Stimulated activated CD4-positive, alpha-beta T cell treated with anti-CD3 and anti-CD28 coated beads, Interleukin-15, amount 100 ng/mL, for 48 hours (primary cell): Measurements from ENCODE around the gene TIGD4.

Experiments
- DNase-seq, 2 donors: peaks; one replicate each; pipeline ENCODE4 v3.0.0-alpha.2; 2020; ENCODE audit warnings: low read depth in 2 of 2

TIGD4 gene

DNA sequence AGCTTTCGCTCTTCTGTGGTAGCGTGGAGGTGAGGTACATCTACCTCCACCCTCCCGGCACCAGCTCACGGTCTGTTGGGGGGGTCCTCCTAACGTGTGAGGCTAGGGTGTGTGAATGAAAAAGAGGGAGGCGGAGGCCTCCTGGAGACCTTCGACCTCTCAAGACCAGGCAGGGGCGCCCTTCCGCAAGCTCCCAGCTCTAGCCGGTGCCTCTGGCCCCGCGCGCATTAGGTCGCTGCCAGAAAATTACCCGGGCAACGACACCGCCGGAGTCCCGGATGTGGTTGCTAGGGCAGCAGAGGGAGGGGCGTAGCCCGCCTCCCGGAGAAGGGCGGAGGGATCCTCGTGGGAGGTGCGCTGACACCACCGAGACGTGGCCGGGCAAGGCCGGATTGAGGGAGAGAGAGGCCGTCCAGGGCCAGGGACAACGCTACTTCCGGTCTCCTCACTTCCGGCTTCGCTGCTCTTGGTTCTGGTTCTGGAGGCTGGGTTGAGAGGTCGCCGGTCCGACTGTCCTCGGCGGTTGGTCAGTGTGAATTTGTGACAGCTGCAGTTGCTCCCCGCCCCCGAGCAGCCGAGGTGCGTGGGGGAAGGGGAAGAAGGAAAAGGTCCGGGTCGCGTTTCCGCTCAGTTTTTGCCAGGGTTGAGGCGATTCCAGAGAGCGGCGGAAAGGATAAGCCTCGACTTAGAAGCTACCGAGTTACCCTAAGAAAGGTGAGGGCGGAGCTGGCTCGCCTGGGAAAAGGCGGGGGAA is at the start of gene TIGD4, which contains the start of gene ARFIP1:
Gene TIGD4 (minus strand): TSS at position 218 of the 754 bp plus-strand sequence. CDS start 8,726 bp downstream, outside the sequence.
Gene ARFIP1 (plus strand): TSS at position 442 of the 754 bp plus-strand sequence. CDS start 49,680 bp downstream, outside the sequence.
- DNase-seq = peak; percentile 91

DNA sequence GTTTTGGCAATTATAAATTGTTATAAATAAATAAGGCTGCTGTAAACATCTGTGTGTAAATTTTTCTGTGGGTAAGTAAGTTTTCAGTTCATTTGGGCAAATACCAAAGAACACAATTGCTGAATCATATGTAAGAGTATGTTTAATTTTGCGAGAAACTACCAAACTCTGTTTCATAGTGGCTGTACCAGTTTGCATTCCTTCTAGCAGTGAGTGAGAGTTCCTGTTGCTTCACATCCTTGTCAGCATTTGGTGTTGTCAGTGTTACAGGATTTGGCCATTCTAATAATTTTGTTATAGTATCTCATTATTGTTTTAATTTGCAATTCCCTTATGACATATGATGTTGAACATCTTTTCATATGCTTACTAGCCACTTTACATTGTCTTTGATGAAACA is 48.6 kb upstream of the TIGD4 start:
- no peak for DNase-seq

DNA sequence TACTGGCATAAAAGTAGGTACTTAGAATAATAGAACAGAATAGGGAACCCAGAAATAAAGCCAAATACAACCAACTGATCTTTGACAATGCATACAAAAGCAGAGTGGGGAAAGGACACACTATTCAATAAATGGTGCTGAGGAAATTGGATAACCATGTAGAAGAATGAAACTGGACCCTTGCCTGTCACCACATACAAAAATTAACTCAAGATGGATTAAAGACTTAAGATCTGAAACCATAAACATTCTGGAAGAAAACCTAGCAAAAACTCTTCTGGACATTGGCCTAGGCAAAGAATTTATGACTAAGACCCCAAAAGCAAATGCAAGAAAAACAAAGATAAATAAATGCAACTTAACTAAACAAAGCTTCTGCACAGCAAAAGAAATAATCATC is 45.8 kb upstream of the TIGD4 start:
- DNase-seq = no peak

DNA sequence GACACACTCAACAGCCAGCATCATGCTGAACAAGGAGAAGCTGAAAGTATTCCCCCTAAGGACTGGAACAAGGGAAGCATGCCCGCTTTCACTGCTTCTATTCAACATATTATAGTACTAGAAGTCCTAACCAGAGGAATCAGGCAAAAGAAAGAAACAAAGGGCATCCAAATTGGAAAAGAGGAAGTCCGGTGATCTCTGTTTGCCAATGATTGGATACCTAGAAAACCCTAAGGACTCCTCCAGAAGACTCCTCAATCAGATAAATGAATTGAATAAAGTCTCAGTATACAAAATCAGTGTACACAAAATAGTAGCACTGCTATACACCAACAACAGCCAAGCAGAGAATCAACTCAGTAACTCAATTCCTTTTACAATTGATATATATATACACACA is 45.0 kb upstream of the TIGD4 start:
- DNase-seq = no peak

DNA sequence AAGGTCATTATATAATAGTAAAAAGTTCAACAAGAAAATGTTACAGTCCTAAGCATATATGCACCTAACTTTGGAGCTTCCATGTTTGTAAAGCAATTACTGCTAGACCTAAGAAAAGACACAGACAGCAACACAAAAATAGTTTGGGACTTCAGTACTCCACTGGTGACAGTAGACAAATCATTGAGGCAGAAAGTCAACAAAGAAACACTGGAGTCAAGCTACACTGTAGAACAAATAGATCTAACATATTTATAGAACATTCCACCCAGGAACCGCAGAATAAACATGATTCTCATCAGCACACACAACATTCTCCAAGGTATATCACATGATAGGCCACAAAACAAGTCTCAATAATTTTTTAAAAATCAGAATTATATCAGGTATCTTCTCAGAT is 42.8 kb upstream of the TIGD4 start:
- DNase-seq = no peak

DNA sequence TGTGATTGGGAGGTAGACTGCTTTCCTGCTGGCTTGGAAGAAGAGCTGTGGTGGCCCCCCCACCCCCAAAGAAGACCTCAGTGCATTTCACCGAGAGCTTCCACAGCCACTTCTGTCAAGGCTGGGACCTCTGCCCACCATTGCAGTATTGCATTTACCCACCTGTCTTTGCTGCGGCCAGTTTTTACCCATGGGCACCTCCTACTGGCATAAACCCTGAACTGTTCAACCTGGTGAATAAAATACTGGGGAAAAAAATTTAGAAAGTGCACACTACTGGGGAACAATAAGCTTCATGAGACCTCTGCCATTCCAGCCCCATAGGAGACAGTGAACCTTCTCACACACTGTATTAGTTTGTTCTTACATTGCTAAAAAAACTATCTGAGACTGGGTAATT is 40.5 kb upstream of the TIGD4 start:
- no peak for DNase-seq

DNA sequence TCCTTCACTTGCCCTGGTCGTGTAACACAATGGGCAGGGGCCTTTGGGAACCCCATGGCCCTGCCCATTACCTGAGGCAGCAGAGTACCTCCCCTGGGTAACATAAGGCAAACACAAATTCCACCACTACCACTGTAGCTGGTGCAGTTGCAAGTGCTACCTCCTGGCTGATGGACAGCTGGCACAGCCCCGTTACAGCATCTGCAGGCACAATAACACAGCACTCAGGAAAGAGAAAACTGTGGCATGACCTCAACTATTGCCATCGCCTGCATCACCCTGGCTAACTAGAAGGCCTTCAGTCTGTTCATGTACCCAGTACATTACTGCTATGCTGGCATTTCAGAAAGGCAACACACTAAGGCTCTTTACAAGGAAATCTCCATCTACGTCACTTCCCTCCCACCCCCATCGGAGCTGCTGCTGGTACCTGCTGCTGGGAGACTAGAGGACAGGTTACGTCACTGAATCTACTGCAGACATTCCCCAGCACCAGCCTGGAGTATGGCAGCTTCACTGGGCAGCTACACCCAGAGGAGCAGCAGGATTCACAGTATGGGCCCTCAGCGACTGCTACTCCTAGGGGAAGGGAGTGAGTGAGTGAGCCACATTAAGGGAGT is 39.6 kb upstream of the TIGD4 start:
- DNase-seq = no peak

DNA sequence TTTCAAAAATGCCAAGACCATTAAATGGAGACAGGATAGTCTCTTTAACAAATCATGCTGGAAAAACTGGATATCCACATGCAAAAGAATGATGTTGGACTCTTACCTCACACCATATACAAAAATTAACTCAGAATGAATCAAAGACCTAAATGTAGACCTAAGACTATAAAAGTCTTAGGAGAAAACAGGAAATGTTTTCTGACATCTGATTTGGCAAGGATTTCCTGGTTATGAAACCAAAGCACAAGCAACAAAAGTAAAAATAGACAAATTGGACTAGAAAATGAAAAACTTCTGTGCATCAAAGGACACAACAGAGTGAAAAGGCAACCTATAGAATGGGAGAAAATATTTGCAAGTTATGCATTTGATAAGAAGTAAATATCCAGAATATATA is 37.8 kb upstream of the TIGD4 start:
- DNase-seq = no peak

DNA sequence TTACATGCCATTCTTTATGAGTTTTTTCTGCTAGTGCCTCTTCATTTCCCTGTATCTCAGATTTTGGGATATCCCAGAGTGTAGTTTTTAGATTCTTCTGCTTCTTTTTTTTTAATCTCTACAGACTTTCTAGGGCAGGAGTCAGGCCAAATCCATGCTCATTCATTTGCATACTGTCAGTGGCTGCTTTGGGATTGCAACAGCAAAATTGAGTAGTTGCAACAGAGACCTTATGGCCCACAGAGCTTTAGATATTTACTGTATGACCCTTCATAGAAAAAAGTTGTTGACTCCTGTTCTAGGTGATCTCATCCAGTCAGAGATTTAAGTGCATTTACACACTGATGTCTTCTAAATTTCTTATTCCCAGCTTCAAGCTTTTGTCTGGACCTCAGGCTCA is 35.5 kb upstream of the TIGD4 start:
- DNase-seq = no peak

DNA sequence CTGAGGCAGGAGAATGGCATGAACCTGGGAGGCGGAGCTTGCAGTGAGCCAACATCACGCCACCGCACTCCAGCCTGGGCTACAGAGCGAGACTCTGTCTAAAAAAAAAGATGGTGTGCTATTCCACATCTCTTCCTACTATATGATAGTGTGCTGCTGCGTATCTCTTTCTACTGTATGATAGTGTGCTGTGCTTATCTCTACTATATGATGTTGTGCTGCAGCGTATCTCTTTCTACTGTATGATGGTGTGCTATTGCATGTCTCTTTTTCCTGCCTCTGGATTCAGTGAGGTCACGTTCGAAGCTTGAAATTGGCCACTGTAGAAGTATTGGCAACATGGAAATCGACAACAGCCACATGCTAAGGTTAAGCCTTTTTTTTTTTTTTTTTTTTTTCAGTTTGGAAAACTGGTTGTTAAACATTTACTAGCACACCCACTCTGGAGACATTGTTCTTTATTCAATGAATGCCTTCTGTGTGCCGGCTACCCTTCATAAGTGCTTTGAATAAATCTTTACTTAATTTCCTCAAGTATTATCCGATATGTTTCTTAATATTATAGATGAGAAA is 31.3 kb upstream of the TIGD4 start:
- no peak for DNase-seq

DNA sequence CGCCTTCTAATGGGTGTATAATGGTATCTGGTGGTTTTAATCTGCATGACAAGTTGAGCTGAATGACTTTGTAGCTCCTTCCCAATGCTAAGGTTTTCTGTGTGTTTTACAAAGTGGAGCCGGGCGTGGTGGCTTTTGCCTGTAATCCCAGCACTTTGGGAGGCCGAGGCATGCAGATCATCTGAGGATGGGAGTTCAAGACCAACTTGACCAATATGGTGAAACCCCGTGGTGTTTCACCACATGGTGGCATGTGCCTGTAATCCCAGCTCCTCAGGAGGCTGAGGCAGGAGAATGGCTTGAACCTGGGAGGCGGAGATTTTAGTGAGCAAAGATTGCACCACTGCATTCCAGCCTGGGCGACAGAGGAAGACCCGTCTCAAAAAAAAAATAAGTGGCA is 29.1 kb upstream of the TIGD4 start:
- no peak for DNase-seq

DNA sequence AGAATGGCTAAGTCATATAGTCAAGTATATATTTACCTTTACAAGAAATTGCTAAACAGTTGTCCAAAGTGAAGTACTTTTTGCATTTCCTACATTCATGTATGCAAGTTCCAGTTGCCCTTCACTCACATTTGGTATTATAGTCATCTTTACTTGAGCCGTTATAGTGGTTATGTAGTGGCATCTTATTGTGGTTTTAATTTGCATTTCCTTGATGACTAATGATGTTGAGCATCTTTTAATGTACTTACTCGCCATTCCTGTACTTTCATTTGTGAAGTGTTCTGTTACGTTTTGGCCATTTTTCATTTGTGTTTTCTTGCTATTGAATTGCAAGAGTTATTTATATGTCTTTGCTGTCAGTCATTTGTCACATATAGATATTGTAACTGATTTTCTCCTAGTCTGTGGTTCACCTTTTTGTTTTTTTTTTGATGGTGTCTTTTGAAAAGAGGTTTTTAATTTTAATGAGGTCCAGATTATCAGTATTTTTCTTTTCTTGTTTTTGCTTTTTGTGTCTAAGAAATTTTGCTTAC is 27.8 kb upstream of the TIGD4 start:
- DNase-seq = no peak

DNA sequence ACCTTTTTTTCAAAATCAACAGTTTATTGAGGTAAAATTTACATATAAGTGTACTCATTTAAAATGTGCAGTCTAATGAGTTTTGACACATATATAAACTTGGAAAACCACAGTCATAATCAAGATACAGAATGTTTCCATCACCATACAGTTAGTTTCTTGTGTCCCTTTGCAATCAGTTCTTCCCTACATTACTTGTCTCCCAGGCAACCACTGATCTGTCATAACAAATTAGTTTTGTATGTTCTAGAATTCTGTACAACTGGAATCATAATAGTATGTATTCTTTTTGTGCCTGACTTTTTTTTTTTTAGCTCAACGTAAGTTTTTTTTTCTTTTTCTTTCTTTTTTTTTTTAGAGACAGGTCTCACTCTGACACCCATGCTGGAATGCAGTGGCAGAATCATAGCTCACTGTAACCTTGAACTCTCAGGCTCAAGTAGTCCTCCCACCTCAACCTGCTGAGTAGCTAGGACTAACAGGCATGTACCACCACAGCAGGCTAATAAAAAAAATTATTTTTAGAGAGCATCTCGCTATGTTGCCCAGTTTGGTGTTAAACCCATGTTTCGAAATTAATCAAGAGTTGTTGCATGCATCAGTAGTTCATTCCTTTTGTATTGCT is 27.1 kb upstream of the TIGD4 start:
- DNase-seq = no peak

DNA sequence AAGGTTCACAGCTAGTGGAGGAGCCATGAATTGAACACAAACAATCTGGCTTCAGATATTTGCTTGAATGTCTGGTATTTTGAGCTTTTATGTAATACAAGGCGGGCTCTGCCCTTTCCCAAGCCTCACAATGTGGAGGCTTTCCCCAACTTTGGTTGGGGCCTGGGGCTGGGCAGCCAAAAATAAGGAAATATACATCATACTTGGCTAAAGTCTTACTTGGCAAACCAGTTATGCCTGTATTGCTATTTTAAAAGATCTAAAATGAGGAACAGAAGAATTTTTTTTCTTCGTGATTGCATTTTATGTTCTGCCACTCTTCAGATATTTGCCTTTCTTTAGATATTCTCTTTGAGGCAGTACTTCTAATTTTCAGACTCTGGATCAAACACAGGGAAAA is 26.3 kb upstream of the TIGD4 start:
- DNase-seq = no peak

DNA sequence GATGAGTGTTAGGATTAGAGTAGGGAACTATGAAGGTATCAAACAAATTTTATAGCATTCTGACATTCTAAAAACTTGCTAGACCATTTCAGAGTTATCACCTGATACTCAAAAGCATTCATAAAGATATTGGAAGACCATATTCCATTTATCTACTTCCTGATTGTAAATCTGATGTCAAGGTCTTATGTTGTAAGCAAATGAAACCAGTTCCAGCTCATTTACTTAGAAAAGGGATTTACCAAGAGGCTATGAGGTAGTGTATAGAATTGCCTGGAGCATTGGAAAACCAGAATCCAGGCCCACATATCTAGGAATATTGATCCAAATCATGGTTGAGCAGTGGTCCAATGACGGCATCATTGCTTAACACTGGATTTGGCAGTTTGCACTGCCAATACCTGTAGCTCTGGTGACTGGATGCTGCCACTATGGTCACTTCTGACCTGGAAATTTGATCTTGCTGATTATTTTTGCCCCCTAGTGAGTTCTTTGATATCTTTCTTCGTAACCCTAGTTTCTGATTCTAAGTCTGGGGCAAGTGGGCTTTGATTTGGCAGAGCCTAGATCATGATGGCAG is 25.6 kb upstream of the TIGD4 start:
- no peak for DNase-seq

DNA sequence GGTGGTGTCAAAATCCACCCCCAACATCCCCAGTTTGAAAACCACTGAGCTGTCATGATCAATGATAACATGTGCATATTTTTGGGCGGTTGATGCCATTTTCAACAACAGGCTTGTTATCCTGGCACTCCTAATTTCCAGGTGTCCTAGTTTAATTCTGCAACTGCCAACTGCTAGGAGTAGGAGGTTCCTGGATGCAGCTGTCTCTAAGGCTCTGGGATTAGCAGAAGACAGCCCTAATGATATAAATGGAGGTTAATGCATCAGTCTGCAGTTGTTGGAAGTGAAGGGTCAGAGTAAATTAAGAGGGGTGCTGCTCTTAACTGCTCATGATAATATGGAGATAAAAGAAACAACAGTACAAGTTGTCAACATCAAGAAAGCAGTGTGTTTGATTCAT is 24.0 kb upstream of the TIGD4 start:
- no peak for DNase-seq

DNA sequence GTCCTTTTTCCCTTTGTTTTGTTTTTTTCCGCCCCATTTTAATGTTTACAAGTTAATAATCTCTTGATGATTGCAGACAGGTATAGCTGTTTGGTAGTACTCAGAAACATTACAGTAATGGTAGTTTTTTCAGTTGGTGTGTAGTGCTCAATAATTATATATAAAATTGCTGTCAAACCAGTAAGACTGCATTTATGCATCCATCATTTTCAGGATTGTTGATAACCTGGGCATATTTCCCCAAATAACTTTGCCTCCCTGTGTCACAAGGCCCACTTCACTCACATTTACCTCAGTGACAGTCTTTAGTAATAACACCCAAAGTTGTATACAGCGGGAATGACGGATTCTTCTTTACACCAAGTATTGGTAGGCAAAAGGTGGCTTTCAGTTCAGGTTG is 16.4 kb upstream of the TIGD4 start:
- no peak for DNase-seq

DNA sequence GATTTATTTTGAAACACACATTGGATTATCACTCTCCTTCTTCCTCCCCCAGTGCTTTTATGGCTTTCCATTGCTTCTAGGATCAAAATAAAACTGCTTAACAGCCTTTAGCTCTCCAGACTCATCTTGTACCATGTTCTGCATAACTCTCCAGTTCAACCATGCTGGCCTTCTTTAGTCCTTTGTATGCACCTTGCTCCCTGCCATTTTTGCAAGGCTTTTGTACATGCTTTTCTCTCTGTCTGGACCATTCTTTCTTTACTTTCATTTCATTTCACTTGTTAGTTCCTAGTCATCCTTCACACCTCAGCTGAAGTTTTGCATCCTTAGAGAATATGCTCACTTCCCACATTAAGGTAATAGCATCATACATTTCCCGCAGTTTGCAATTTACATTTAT is 7.1 kb upstream of the TIGD4 start:
- DNase-seq = no peak

DNA sequence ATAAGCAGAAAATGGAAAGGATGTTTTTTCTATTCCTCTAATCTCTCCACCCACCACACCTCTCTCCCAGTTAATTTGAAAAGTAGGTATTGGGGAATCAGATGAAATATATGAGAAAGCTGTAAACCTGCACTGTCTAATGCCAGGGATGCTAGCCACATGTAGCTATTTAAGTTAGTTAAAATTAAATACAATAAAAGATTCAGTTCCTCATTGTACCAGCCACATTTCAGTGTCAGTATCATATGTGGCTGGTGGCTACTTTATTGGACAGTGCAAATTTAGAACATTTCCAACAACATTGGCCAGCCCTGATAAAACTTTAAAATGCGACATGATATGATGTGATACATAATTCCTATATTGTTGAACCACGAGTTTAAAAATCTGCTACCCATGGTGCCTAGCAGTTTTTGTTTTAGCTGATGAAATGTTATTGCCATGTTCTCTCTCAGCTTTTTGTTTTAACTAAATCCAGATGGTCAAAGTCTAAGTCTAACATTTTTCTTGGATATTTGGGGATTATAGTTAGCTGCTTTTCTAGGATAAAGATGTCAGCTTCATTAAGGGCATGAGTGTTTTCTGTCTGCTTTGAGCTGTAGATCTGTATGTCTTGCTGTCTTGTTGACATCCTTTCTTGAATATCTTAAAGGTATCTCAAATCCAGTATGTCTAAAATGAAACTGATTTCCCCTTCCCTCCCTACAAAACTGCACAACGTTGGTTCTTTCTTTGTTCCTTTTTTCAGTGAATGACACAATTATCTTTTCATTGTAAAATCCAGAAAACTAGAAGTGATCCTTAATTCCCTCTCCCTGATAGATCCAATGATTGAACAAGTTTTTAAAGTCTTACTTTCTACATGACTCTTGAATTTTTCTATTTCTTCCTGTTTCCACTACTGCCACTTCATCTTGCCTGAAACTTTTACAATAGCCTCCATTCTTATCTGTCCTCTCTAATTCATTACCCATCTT is 6.4 kb upstream of the TIGD4 start:
- no peak for DNase-seq

DNA sequence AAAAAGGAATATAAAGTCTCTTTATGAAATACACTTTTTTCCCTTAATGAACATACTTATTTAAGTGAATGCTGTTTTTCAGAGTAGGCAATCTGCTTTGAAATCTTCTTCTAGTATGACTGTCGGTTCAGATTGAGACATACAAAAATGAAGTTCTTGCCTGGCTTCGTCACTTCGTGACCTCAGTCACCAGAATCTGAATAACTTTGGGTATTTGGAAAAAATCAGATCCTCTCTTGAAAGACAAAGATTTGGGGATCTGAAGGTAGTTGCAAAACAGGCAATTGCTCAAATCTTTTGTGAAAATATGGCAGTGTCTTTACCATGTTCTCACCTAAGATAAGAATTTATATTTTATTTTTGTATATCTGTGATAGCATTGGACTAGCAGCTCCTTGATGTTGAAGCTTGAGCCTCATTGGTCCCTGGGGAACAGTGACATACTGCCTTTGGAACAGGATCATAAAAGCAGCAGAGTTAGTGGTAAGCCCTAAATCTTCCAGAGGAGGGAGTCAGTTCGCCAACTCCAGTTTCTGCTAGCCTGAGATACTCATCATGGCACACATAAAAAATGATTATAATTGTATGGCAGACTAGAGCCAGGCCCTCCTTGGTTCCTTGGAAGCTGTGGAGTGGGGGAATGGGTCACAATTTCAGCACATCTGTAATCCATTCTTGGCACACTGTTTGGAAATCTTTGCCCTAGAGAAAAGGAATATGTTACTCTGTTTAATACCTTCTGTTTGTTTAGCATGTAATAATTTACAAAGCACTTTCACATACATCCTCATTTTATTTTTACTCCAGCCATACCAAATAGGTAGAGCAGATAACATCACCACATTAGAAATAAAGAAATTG is 5.2 kb upstream of the TIGD4 start:
- no peak for DNase-seq
